Neural cell (in vitro differentiated cells): ENCODE results near the gene HSDL2.

Experiments used
- CTCF ChIP-seq: fragments of 450-650 bp; IDR thresholded peaks from 2 replicates; pipeline ENCODE4 v1.5.1; 2014; ENCODE audit warnings: antibody characterized with exemption, mild to moderate bottlenecking, moderate library complexity; ENCODE audit not compliant: poor library complexity, severe bottlenecking
- EP300 ChIP-seq: fragments of 450-650 bp; conservative IDR thresholded peaks from 2 replicates; pipeline ENCODE4 v1.6.1; 2014; ENCODE audit warnings: antibody characterized with exemption, mild to moderate bottlenecking, moderate library complexity; ENCODE audit not compliant: poor library complexity, severe bottlenecking
- EZH2 ChIP-seq: fragments of 200-600, 300-800 bp; shearing (Covaris generic), sonication (generic); IDR thresholded peaks from 2 replicates; pipeline ENCODE4 v1.6.1; 2014; ENCODE audit warnings: antibody characterized with exemption, low read length, borderline replicate concordance, mild to moderate bottlenecking; ENCODE audit not compliant: insufficient read depth, poor library complexity, severe bottlenecking
- POLR2AphosphoS5 ChIP-seq: IDR thresholded peaks from 2 replicates; pipeline ENCODE4 v1.6.1; 2012
- RAD21 ChIP-seq: fragments of 450-650 bp; conservative IDR thresholded peaks from 2 replicates; pipeline ENCODE4 v1.6.1; 2014; ENCODE audit warnings: antibody characterized with exemption, mild to moderate bottlenecking, moderate library complexity
- REST ChIP-seq: IDR thresholded peaks from 2 replicates; pipeline ENCODE4 v1.6.1; 2012; ENCODE audit warnings: borderline replicate concordance

- no peak for TF ChIP-seq EZH2
- no peak for TF ChIP-seq CTCF
- peak; percentile 46 for TF ChIP-seq RAD21
- peak; percentile 61 for TF ChIP-seq REST
- TF ChIP-seq EP300 = peak; percentile 7
- TF ChIP-seq POLR2AphosphoS5 = peak; percentile 88
These were observed 106.5 kb downstream of the HSDL2 start, which contains the start of gene KIAA1958 for GRCh38 chr9:112486221-112487007.
